Central memory CD8-positive, alpha-beta T cell (primary cell): ENCODE results near the gene PIAS2.
A peak's percentile ranks its signal among the peaks of the same experiment; 100 is the strongest.

Experiments used
- ATAC-seq: fragments of 150-1000 bp; cut with Tn5 transposase; replicated peaks from 2 replicates; pipeline ENCODE4 v1.10.0; 2022; ENCODE audit warnings: mild to moderate bottlenecking, moderate FRiP score, moderate number of reproducible peaks; ENCODE audit not compliant: poor library complexity, severe bottlenecking; ENCODE audit errors: extremely low read depth
- DNase-seq, 2 donors: peaks; one replicate each; pipeline ENCODE4 v3.0.0; 2021; ENCODE audit warnings: low spot score in 2 of 2
- H3K27ac Mint-ChIP-seq: one replicate; pipeline ENCODE4 v1.8.0; 2022; ENCODE audit warnings: low read depth, mild to moderate bottlenecking, moderate library complexity, mixed read lengths
- H3K27me3 Mint-ChIP-seq: one replicate; pipeline ENCODE4 v1.8.0; 2022; ENCODE audit warnings: mixed read lengths
- H3K36me3 Mint-ChIP-seq: one replicate; pipeline ENCODE4 v1.8.0; 2022; ENCODE audit warnings: mild to moderate bottlenecking, moderate library complexity, mixed read lengths; ENCODE audit not compliant: insufficient read depth
- H3K4me1 Mint-ChIP-seq: one replicate; pipeline ENCODE4 v1.8.0; 2022; ENCODE audit warnings: mixed read lengths
- H3K4me3 Mint-ChIP-seq: one replicate; pipeline ENCODE4 v1.8.0; 2022; ENCODE audit warnings: mild to moderate bottlenecking, moderate library complexity, mixed read lengths
- H3K9me3 Mint-ChIP-seq: one replicate; pipeline ENCODE4 v1.8.0; 2022; ENCODE audit warnings: mixed read lengths

PIAS2 gene

DNA sequence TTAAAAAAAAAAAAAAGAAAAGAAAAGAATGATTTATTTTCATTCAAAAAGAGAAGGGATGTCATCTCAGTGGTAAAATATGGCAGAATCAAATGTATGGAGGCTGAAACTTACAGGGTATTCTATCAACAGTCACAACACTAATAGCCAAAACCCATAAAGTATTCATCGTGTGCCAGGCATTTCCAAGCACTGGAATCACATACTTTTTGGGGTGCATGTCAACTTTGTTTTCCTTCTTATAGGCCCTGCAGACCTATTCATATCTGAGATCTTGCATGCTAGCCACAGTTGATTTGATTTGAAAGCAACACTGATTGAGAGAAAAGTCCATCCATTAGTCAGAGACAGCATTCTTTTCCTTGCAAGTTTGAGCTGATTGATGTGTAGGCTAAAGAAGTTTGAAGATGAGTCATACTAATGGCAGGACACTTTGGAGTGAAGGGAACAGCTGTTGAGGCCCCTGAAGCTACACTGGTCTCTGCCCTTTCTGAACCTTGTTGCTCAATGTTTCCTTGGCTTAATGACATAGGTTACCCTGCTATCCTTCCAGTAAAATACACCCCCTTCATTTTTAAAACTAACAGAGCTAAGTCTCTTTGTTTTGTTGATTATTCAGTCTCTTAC, 22.1 kb upstream of the PIAS2 start:
- ATAC-seq (no peak), DNase-seq (no peak)
- Mint-ChIP-seq H3K4me1 (no peaks in the 10 kb centered on the region), H3K27me3 (peaks cover 11% of the 10 kb centered on the region), H3K36me3 (no peaks in the 10 kb centered on the region), H3K9me3 (no peaks in the 10 kb centered on the region), H3K27ac (no peak overlapping the region), H3K4me3 (no peak overlapping the region)

GRCh38 chr18:46920653-46921052, 3.3 kb upstream of the PIAS2 start:
- Mint-ChIP-seq H3K36me3 (peaks cover 9% of the 10 kb centered on the region), H3K4me1 (peaks cover 15% of the 10 kb centered on the region), H3K27me3 (no peaks in the 10 kb centered on the region), H3K9me3 (no peaks in the 10 kb centered on the region), H3K27ac (no peak overlapping the region), H3K4me3 (no peak overlapping the region)
- ATAC-seq (no peak), DNase-seq (no peak)

DNA sequence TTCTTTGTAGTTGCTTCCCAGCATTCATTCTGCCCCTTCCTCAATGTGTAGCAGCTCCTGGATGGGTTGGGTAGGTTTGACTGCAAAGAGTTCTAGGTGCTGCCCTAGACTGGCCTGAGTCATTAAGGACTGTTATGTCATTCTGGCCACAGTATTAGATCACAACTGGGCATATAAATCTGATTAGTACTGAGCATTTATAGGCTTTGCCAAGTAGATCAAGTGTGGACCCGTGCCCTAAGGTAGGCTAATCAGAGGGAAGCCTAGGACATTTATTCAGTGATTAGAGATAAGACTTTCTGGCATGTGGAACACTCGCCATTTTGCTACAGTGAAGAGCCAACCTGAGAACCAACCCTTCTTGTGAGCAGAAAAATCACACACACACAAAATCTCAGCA, 2.8 kb upstream of the PIAS2 start:
- ATAC-seq, result no peak
- no peaks in the 10 kb centered on the region for H3K9me3 Mint-ChIP-seq
- no peak overlapping the region for H3K4me3 Mint-ChIP-seq
- DNase-seq, result no peak
- peaks cover 9% of the 10 kb centered on the region for H3K36me3 Mint-ChIP-seq
- no peak overlapping the region for H3K27ac Mint-ChIP-seq
- H3K27me3 Mint-ChIP-seq, result no peaks in the 10 kb centered on the region
- peaks cover 21% of the 10 kb centered on the region for H3K4me1 Mint-ChIP-seq

DNA sequence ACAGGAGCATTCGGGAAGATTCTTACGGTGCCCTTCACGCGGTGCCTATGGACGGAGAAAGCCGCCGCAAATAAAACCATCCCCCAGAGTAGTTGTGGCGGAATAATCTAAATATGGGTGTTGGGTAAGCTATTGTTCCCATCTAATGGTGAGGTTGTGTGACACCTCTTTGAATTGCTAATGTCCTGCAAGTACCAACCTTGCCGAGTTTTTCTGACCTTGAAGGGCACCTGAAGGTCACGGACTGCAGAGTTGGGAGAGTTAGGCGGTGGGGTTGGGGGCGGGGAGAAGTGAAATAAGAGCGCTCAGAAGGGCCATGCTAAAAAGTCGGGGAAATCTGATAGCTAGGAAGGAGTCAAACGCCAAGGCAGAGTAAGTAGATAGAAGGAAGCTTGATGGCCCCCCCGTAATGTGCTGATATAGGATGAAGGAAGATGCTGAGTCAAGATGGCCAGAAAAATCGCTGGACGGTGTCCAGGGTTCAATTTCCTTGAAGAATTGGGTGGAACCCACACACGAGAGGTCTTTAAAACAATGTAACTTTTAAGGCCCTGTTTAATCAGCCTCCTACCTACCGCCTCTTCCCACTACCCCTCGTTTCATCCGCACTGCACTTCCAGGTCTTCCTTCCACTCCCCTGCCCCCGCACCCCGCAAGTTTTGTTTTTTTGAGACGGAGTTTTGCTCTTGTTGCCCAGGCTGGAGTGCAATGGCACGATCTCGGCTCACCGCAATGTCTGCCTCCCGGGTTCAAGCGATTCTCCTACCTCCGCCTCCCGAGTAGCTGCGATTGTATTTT, 695 bp upstream of the PIAS2 start:
- Mint-ChIP-seq H3K27me3 (no peaks in the 10 kb centered on the region), H3K9me3 (no peaks in the 10 kb centered on the region), H3K27ac (peak overlapping the region; percentile 53), H3K36me3 (peaks cover 9% of the 10 kb centered on the region), H3K4me1 (peaks cover 40% of the 10 kb centered on the region), H3K4me3 (peak overlapping the region; percentile 81)
- ATAC-seq, result peak; percentile 21
- peak in 1 of 2 donors; percentile 12 for DNase-seq

DNA sequence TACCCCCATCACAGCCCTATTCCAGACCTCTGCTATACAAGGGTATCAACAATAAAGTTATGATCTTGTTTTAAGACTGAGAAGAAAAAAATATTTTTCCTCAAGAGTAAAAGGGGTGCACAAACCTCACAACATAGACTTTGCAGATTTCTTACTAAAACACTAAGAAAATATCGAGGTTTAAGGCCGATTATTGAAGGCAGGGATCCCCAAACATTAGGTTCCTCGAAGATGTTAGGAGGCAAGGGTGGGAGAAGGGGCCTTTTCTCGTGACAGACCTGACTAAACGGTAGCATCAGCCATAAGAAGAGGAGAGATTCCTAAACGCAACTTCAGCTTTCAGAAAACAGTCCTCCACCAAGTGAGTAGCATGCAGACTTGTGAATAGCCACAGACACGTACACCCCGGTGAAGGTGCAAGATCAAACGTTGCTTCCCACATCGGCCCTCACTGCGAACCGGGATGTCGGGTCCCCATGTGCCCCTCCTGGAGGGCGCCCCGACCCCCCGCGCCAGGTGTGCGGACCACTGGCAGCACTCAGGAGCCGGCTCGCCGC, 678 bp downstream of the PIAS2 start:
- Mint-ChIP-seq H3K4me3 (peak overlapping the region; percentile 81), H3K4me1 (peaks cover 40% of the 10 kb centered on the region), H3K27me3 (no peaks in the 10 kb centered on the region), H3K36me3 (peaks cover 7% of the 10 kb centered on the region), H3K27ac (peak overlapping the region; percentile 80), H3K9me3 (no peaks in the 10 kb centered on the region)
- DNase-seq (peak; percentile 23 to 32), ATAC-seq (peak; percentile 62)

GRCh38 chr18:46915800-46916550, 1.3 kb downstream of the PIAS2 start:
- ATAC-seq (no peak), DNase-seq (no peak)
- H3K27ac Mint-ChIP-seq, result peak overlapping the region; percentile 80
- no peaks in the 10 kb centered on the region for H3K9me3 Mint-ChIP-seq
- H3K36me3 Mint-ChIP-seq, result peaks cover 7% of the 10 kb centered on the region
- peak overlapping the region; percentile 81 for H3K4me3 Mint-ChIP-seq
- no peaks in the 10 kb centered on the region for H3K27me3 Mint-ChIP-seq
- peaks cover 40% of the 10 kb centered on the region for H3K4me1 Mint-ChIP-seq

DNA sequence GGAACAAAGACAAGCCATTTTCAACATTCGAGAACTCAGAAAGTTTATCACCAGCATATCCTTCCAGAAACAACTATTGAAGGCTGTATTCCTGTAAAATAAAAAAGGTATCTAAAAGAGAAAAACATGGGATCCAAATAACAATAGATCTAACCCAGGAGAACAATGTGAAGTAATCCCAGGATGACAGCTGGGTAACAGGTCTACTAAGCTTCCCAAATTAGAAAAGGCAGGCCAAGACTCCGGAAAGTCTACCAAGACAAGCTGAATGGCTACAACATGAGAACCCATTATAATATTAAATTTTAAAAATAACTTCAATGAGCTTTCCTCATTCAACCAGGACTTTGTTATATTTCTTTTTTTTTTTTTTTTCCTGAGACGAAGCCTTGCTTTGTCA, 6.5 kb downstream of the PIAS2 start:
- no peaks in the 10 kb centered on the region for H3K36me3 Mint-ChIP-seq
- no peak overlapping the region for H3K4me3 Mint-ChIP-seq
- no peak overlapping the region for H3K27ac Mint-ChIP-seq
- H3K4me1 Mint-ChIP-seq, result peaks cover 41% of the 10 kb centered on the region
- DNase-seq, result no peak
- no peaks in the 10 kb centered on the region for H3K9me3 Mint-ChIP-seq
- no peak for ATAC-seq
- H3K27me3 Mint-ChIP-seq, result no peaks in the 10 kb centered on the region

DNA sequence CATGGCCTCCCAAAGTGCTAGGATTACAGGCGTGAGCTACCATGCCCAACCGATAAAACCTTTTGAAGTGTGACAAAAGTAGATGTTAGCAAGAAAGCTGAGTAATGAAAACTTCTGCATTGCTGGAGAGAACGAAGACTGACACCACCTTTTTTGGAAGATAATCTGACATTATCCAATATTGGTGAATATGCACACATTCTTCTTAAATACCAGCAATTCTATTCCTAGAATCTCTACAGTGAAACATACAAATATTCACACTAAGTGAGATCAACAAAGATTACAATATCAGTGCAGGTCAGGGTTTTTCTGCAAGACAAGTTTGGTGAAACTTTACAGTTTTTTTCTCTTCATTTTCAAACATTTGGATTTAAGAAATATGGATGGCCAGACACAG, 7.8 kb downstream of the PIAS2 start:
- Mint-ChIP-seq H3K4me1 (peaks cover 35% of the 10 kb centered on the region), H3K9me3 (no peaks in the 10 kb centered on the region), H3K27ac (no peak overlapping the region), H3K27me3 (no peaks in the 10 kb centered on the region), H3K36me3 (no peaks in the 10 kb centered on the region), H3K4me3 (no peak overlapping the region)
- DNase-seq (no peak), ATAC-seq (no peak)

- no peaks in the 10 kb centered on the region for H3K27me3 Mint-ChIP-seq
- ATAC-seq (no peak), DNase-seq (no peak)
- H3K4me3 Mint-ChIP-seq, result no peak overlapping the region
- no peak overlapping the region for H3K27ac Mint-ChIP-seq
- no peaks in the 10 kb centered on the region for H3K9me3 Mint-ChIP-seq
- H3K4me1 Mint-ChIP-seq, result peaks cover 36% of the 10 kb centered on the region
- H3K36me3 Mint-ChIP-seq, result peaks cover 10% of the 10 kb centered on the region
Observed at GRCh38 chr18:46903406-46903805, 13.9 kb downstream of the PIAS2 start.

GRCh38 chr18:46899274-46899948, 17.9 kb downstream of the PIAS2 start:
- DNase-seq, result no peak
- Mint-ChIP-seq H3K27ac (no peak overlapping the region), H3K4me3 (no peak overlapping the region), H3K4me1 (peaks cover 15% of the 10 kb centered on the region), H3K27me3 (no peaks in the 10 kb centered on the region), H3K9me3 (no peaks in the 10 kb centered on the region), H3K36me3 (peaks cover 12% of the 10 kb centered on the region)
- no peak for ATAC-seq

DNA sequence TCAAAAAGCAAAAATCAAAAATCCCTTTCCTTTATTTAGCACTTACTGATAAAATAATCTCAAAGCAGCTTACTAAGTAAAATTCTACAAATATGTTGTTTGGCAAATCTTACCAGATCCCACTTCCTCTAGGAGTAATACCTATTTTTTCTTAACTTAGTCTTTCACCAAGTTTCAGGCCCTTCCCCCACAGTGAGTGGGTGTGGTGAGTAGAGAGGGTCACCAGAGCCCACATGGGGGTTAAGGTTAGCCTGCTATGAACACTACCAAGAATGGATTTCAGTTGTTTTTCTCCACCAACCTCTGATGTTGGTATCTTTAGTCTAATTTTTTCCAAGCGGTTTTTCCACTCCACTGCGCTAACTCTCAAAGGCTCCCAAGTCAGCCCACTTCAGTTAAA, 23.2 kb downstream of the PIAS2 start:
- no peaks in the 10 kb centered on the region for H3K27me3 Mint-ChIP-seq
- peaks cover under 1% of the 10 kb centered on the region for H3K9me3 Mint-ChIP-seq
- no peak overlapping the region for H3K4me3 Mint-ChIP-seq
- ATAC-seq (no peak), DNase-seq (no peak)
- H3K27ac Mint-ChIP-seq, result no peak overlapping the region
- peaks cover 38% of the 10 kb centered on the region for H3K4me1 Mint-ChIP-seq
- H3K36me3 Mint-ChIP-seq, result peaks cover 5% of the 10 kb centered on the region

GRCh38 chr18:46893360-46893759, 23.9 kb downstream of the PIAS2 start:
- H3K27ac Mint-ChIP-seq, result no peak overlapping the region
- ATAC-seq, result no peak
- DNase-seq, result no peak
- H3K9me3 Mint-ChIP-seq, result peaks cover 7% of the 10 kb centered on the region
- no peak overlapping the region for H3K4me3 Mint-ChIP-seq
- no peaks in the 10 kb centered on the region for H3K27me3 Mint-ChIP-seq
- H3K36me3 Mint-ChIP-seq, result peaks cover 9% of the 10 kb centered on the region
- peaks cover 38% of the 10 kb centered on the region for H3K4me1 Mint-ChIP-seq
